ENCODE results near the gene SPATA2.

The SPATA2 gene

GRCh38 chr20:49859807-49860206, 55.5 kb downstream of the SPATA2 start:
- no peak for TF ChIP-seq CTCF (IDR thresholded peaks at IDR 0.05)
- no peak for TF ChIP-seq ZFX (IDR thresholded peaks at IDR 0.05; ENCODE audit: borderline replicate concordance)

GRCh38 chr20:49859011-49859410, 56.3 kb downstream of the SPATA2 start:
- no peak for TF ChIP-seq CTCF (IDR thresholded peaks at IDR 0.05)
- no peak for TF ChIP-seq ZFX (IDR thresholded peaks at IDR 0.05; ENCODE audit: borderline replicate concordance)
- H3K27ac ChIP-seq = no peak overlapping the region

More at GRCh38 chr20:49859807-49860206, 55.5 kb downstream of the SPATA2 start:
- no peak overlapping the region for H3K27ac ChIP-seq

GRCh38 chr20:49858076-49858585, 57.2 kb downstream of the SPATA2 start:
- no peak overlapping the region for H3K27ac ChIP-seq
- no peak for TF ChIP-seq CTCF (IDR thresholded peaks at IDR 0.05)
- no peak for TF ChIP-seq ZFX (IDR thresholded peaks at IDR 0.05; ENCODE audit: borderline replicate concordance)

GRCh38 chr20:49856904-49857303, 58.4 kb downstream of the SPATA2 start:
- TF ChIP-seq CTCF (IDR thresholded peaks at IDR 0.05) = no peak
- no peak for TF ChIP-seq ZFX (IDR thresholded peaks at IDR 0.05; ENCODE audit: borderline replicate concordance)
- H3K27ac ChIP-seq = no peak overlapping the region

- no peak overlapping the region for H3K27ac ChIP-seq
- TF ChIP-seq CTCF (IDR thresholded peaks at IDR 0.05) = no peak
- no peak for TF ChIP-seq ZFX (IDR thresholded peaks at IDR 0.05; ENCODE audit: borderline replicate concordance)
Observed at GRCh38 chr20:49854190-49854875, 61.0 kb downstream of the SPATA2 start.

GRCh38 chr20:49853640-49854039, 61.7 kb downstream of the SPATA2 start:
- no peak overlapping the region for H3K27ac ChIP-seq
- TF ChIP-seq CTCF (IDR thresholded peaks at IDR 0.05) (no peak), ZFX (IDR thresholded peaks at IDR 0.05; ENCODE audit: borderline replicate concordance) (no peak)
